Kidney (tissue), 14 donors: ENCODE data around the gene PC. TPM values are rescaled to one million over a fixed set of nuclear protein-coding genes. Genes with fewer than 3 reads are reported as not detected.

Experiments used
- DNase-seq, 5 donors: peaks; one replicate each; pipeline ENCODE4 v3.0.0-alpha.2; 2013 to 2020
- FAIRE-seq: peaks from 2 replicates; lab custom pipeline; 2012; peaks lifted over from hg19 to GRCh38; lab: Jason Lieb, UNC
- H3K27ac ChIP-seq, 2 donors: one replicate each; pipeline ENCODE4 v1.7.0; 2013; ENCODE audit warnings: low read depth in 2 of 2, low read length in 2 of 2, inconsistent platforms in 1 of 2
- H3K27me3 ChIP-seq: one replicate; pipeline ENCODE4 v1.7.1; 2013; ENCODE audit warnings: low read length, inconsistent platforms; ENCODE audit not compliant: control insufficient read depth, insufficient read depth
- H3K36me3 ChIP-seq, 3 donors: one replicate each; pipeline versions ENCODE4 v1.7.0 to v1.7.1; 2013; ENCODE audit warnings: low read length in 3 of 3, control low read depth in 1 of 3, inconsistent platforms in 1 of 3; ENCODE audit not compliant: insufficient read depth in 3 of 3, control insufficient read depth in 2 of 3
- H3K4me1 ChIP-seq, 3 donors: one replicate each; pipeline versions ENCODE4 v1.7.0 to v1.7.1; 2013; ENCODE audit warnings: low read length in 3 of 3, inconsistent platforms in 1 of 3, low read depth in 1 of 3; ENCODE audit not compliant: control insufficient read depth in 2 of 3, insufficient read depth in 2 of 3
- H3K4me3 ChIP-seq, 3 donors: one replicate each; pipeline versions ENCODE4 v1.7.0 to v1.8.1; 2013; ENCODE audit warnings: low read length in 3 of 3, control low read depth in 1 of 3, inconsistent platforms in 1 of 3
- H3K9ac ChIP-seq, 3 donors: one replicate each; pipeline versions ENCODE4 v1.7.0 to v1.7.1; 2013; ENCODE audit warnings: low read length in 3 of 3, control low read depth in 1 of 3, inconsistent platforms in 1 of 3
- H3K9me3 ChIP-seq, 3 donors: one replicate each; pipeline versions ENCODE4 v1.7.0 to v1.7.1; 2013; ENCODE audit warnings: low read length in 3 of 3, control low read depth in 1 of 3, inconsistent platforms in 1 of 3; ENCODE audit not compliant: control insufficient read depth in 2 of 3, insufficient read depth in 1 of 3
- CTCF ChIP-seq: IDR thresholded peaks from 3 replicates; pipeline ENCODE4 v1.5.1; 2012; ENCODE audit warnings: mild to moderate bottlenecking, moderate library complexity, borderline replicate concordance; ENCODE audit not compliant: insufficient read depth; ENCODE audit errors: extremely low read depth
- intact Hi-C: fragments of 100-400 bp; cut with DNase I; formaldehyde crosslinking; loops from one replicate; pipeline ENCODE4 v1.11.1; 2022
- polyA plus RNA-seq: library from polyadenylated mRNA; stranded (reverse); fragments of 350-450 nt; fragmentation: Illumina TruSeq; extraction: RNeasy Lipid Tissue Mini Kit (QIAGEN cat#74804); gene quantifications from one replicate; pipeline ENCODE4 v1.2.3, GENCODE V29; 2014; ENCODE audit warnings: low read depth, low replicate concordance; ENCODE audit not compliant: insufficient read depth
- total RNA-seq: library from RNA; stranded (reverse); fragmentation: NEBNext Ultra II Directional; extraction: Animal tissue kit (Norgen Biotek cat#: 25700); gene quantifications from one replicate; pipeline ENCODE4 v1.2.1, GENCODE V29; 2021
- donor health status: control.
- donor health status: control.
- donor health status: control.
- donor health status: control.
- donor health status: control.
- donor health status: DM: yes; HTN: yes; CAD: no.
- donor health status: Normal renal cell carcinoma (clear cell type).

The PC gene
- total and polyA plus RNA-seq, 2 donors from 2014 or later: 20.8 to 95.2 TPM

- H3K9me3 ChIP-seq: no peaks in the 10 kb centered on the region
- H3K36me3 ChIP-seq: no peaks in the 10 kb centered on the region
- FAIRE-seq (no peak), DNase-seq (peak in 1 of 5 donors; percentile 78)
- no peak overlapping the region for H3K27ac ChIP-seq
- H3K9ac ChIP-seq: no peak overlapping the region
- intact Hi-C loops: no loop called here
- no peak for TF ChIP-seq CTCF
- H3K4me1 ChIP-seq: peaks cover 0 to 5% (median 0%) of the 10 kb centered on the region in 3 donors
- H3K4me3 ChIP-seq: no peak overlapping the region
- H3K27me3 ChIP-seq: no peaks in the 10 kb centered on the region
Observed at GRCh38 chr11:66859686-66860448, 98.3 kb downstream of the PC start.

- H3K9me3 ChIP-seq: no peaks in the 10 kb centered on the region
- H3K4me3 ChIP-seq: no peak overlapping the region
- H3K27me3 ChIP-seq: no peaks in the 10 kb centered on the region
- DNase-seq (peak in 1 of 5 donors; percentile 76), FAIRE-seq (no peak)
- no peak overlapping the region for H3K9ac ChIP-seq
- no peak for TF ChIP-seq CTCF
- H3K36me3 ChIP-seq: no peaks in the 10 kb centered on the region
- H3K4me1 ChIP-seq: peaks cover 0 to 5% (median 0%) of the 10 kb centered on the region in 3 donors
- intact Hi-C loops: no loop called here
- no peak overlapping the region for H3K27ac ChIP-seq
Observed at GRCh38 chr11:66858939-66859685, 99.1 kb downstream of the PC start.

- intact Hi-C loops: no loop called here
- Histone ChIP-seq H3K27me3 (no peaks in the 10 kb centered on the region), H3K9me3 (no peaks in the 10 kb centered on the region), H3K36me3 (no peaks in the 10 kb centered on the region), H3K27ac (no peak overlapping the region), H3K4me3 (no peak overlapping the region), H3K9ac (no peak overlapping the region), H3K4me1 (peaks cover 0 to 5% (median 0%) of the 10 kb centered on the region in 3 donors)
- no peak for TF ChIP-seq CTCF
- peak in 1 of 5 donors; percentile 80 for DNase-seq
- no peak for FAIRE-seq
Observed at GRCh38 chr11:66858186-66858938, 99.8 kb downstream of the PC start.
